ENCODE data around the gene KRT39. TPM values are rescaled to one million over a fixed set of nuclear protein-coding genes. Genes with fewer than 3 reads are reported as not detected.

The KRT39 gene
- total RNA-seq, 4 donors from 2014 or later, result not detected

GRCh38 chr17:40967582-40967981, 834 bp upstream of the KRT39 start:
- DNase-seq (ENCODE audit: low spot score) (no peak), ATAC-seq (ENCODE audit: low FRiP score) (no peak)
- TF ChIP-seq, protein P1, sequence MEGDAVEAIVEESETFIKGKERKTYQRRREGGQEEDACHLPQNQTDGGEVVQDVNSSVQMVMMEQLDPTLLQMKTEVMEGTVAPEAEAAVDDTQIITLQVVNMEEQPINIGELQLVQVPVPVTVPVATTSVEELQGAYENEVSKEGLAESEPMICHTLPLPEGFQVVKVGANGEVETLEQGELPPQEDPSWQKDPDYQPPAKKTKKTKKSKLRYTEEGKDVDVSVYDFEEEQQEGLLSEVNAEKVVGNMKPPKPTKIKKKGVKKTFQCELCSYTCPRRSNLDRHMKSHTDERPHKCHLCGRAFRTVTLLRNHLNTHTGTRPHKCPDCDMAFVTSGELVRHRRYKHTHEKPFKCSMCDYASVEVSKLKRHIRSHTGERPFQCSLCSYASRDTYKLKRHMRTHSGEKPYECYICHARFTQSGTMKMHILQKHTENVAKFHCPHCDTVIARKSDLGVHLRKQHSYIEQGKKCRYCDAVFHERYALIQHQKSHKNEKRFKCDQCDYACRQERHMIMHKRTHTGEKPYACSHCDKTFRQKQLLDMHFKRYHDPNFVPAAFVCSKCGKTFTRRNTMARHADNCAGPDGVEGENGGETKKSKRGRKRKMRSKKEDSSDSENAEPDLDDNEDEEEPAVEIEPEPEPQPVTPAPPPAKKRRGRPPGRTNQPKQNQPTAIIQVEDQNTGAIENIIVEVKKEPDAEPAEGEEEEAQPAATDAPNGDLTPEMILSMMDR (IDR thresholded peaks at IDR 0.05), result no peak

DNA sequence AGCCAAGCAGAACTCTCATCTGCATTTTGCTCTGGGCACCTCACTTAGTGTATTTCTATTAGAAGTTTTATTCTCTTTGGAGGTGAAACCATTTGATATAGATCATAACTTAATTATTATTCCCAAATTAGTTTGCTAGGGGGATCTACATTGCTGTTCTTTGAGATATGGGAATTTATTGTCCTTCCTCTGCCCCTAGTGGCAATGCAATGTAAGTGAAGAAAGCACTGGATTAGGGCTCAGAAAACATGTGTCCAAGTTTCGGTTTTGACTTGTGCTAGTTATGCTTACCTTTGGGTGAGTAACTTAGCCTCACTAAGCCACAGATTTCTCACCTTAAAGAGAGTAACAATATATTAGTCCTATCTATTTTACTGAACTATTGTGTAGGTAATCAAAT, 2.9 kb downstream of the KRT39 start:
- ATAC-seq (ENCODE audit: low FRiP score) (no peak), DNase-seq (ENCODE audit: low spot score) (no peak)
- TF ChIP-seq, protein P1 (IDR thresholded peaks at IDR 0.05), result peak in 1 of 3 donors; percentile 21

GRCh38 chr17:40962059-40962561, 4.6 kb downstream of the KRT39 start:
- TF ChIP-seq, protein P1 (IDR thresholded peaks at IDR 0.05), result no peak
- ATAC-seq (ENCODE audit: low FRiP score), result no peak
- no peak for DNase-seq (ENCODE audit: low spot score)

DNA sequence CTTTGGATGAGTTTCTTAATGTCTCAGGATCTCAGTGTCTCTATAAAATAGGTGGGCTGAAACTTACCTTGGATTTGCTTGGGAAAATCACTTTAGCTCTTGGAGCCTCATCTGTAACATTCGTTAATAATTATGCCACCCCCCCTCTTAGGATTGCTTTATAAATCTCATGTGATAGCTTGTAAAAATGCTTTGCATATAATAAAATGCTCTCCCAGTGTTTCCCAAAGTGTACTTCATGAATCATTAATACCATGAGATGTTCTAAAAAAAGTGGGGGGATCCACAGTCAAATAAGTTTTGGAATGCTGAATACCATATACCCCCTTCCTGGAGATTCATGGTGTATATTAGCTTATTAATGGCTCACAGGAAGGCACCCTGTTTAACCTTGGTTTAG, 5.2 kb downstream of the KRT39 start:
- TF ChIP-seq, protein P1 (IDR thresholded peaks at IDR 0.05), result no peak
- DNase-seq (ENCODE audit: low spot score) (no peak), ATAC-seq (ENCODE audit: low FRiP score) (no peak)

GRCh38 chr17:40960144-40960543, 6.6 kb downstream of the KRT39 start:
- DNase-seq (ENCODE audit: low spot score) (no peak), ATAC-seq (ENCODE audit: low FRiP score) (peak; percentile 70)
- TF ChIP-seq, protein P1 (IDR thresholded peaks at IDR 0.05), result no peak

DNA sequence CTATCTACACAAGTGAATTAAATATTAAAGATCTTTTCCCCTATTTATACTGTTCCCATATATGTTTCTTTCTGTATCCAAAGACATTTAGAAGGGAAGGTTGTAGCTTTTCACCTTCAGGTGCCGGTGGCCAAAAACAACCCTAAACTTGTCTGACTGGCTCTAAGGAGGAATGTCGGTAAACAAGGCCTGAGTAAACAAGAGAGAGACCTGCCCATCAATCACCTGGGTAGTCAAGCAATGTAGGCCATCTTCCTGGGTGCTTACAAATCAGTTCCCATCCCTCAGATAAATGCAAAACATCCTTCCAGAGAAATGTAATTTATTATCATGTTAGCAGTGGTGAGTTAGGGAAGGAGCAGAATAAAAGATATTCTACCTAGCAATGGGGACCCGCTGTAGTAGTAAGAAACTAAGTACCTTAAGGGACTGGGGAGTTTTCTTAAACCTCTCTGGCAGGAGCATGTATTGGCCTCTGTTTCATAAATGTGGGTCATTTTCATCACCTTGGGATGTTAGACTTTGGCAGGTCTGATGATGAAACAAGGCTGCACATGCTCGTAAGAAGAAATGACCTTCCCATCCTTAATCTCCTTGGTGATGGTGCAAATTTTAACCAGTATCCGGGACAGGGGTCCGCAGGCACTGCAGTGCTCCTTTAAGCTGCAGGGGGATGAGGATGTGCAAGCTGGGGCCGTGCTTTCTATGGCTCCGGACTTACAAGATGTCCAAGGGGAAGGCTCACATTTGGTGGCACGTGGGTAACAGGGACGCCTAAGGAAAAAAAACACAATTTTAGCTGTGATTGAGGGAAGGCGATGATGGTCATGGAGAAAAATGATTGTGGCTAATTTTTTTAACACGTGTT, 8.4 kb downstream of the KRT39 start:
- ATAC-seq (ENCODE audit: low FRiP score), result no peak
- TF ChIP-seq, protein P1 (IDR thresholded peaks at IDR 0.05), result no peak
- DNase-seq (ENCODE audit: low spot score), result no peak
